ENCODE results near the gene TBX1. TPM values are rescaled to one million over a fixed set of nuclear protein-coding genes. Genes with fewer than 3 reads are reported as not detected.

Gene TBX1
- polyA plus RNA-seq (2011; rRNA removed): not detected in 2 replicates
- not detected in 2 replicates for polyA minus RNA-seq (2011; rRNA and poly(A)+ RNA removed)

DNA sequence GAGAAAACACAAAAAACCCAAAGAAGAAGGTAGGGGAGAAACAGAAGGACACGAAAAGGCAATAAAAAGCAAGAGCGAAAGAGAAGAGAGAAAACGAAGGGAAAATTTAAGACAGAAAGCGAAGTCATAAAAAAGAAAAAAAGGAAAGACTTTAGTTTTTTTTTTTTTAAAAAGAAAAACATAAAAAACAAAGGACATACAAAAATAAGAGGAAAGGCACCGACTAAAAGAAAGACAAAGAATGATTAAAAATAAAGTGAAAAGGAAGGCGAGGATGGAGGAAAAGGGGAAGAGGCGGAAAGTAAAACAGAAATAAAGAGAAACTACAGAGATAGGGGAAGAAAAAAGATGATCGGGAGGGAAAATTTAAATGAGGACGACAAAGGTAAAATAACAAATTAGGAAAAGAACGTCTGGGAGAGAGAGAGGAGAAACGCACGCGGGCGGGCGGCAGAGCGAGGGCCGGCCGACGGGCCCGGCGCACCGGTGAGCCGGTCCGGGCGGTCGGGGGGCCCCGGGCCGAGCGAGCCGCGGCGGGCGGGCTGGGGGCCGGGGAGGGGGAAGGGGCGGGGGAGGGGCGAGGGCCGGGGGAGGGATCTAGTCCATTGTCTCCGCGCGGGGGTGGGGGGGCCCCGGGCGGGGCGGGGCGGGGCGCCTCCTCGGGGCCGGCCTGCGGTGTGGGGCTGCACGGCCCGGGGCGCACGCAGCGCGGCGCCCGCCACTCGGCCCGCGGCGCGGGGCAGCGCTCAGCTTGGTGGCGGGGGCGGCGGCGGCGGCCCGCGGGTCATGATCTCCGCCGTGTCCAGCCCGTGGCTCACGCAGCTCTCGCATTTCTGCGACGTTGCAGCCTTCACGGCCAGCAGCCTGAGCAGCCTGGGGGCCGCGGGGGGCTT, at the start of gene TBX1:
TBX1 (plus strand) TSS at position 721 of the 893 bp plus-strand sequence; CDS start at position 787, 66 bp downstream.
- Histone ChIP-seq H3K27me3 (ENCODE audit: control insufficient read depth, insufficient read depth, low read length) (peaks cover 23% of the 10 kb centered on the region), H3K36me3 (ENCODE audit: control insufficient read depth, insufficient read depth, low read length) (no peaks in the 10 kb centered on the region), H3K4me3 (ENCODE audit: low read depth, low read length) (peak within 1 kb of the TSS; percentile 21)
- POLR2A ChIA-PET: no interaction called here
- CTCF ChIA-PET: no interaction called here
- no peak for DNase-seq (ENCODE audit: low read depth)
- TF ChIP-seq, protein P1, sequence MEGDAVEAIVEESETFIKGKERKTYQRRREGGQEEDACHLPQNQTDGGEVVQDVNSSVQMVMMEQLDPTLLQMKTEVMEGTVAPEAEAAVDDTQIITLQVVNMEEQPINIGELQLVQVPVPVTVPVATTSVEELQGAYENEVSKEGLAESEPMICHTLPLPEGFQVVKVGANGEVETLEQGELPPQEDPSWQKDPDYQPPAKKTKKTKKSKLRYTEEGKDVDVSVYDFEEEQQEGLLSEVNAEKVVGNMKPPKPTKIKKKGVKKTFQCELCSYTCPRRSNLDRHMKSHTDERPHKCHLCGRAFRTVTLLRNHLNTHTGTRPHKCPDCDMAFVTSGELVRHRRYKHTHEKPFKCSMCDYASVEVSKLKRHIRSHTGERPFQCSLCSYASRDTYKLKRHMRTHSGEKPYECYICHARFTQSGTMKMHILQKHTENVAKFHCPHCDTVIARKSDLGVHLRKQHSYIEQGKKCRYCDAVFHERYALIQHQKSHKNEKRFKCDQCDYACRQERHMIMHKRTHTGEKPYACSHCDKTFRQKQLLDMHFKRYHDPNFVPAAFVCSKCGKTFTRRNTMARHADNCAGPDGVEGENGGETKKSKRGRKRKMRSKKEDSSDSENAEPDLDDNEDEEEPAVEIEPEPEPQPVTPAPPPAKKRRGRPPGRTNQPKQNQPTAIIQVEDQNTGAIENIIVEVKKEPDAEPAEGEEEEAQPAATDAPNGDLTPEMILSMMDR (IDR thresholded peaks at IDR 0.05; ENCODE audit: insufficient read depth, low read depth, low read length): no peak

DNA sequence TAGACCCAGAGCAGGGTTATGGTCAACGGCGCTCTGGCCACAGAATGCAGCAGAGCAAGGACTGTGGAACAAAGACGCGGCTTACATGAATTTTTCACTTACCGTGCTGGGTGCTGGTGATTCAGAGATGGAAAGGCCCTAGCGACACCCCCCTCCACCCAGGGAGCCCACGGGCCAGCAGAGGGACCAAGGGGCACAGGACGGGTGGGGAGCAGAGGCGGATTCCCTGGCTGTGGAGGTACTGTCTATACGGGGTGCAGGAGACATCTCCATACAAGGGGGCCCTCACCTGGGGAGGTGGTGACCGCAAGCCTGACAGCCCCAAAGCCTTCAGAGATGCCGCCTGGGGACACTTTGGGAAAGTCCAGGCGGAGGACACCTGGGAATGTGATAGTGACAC, 47.3 kb upstream of the TBX1 start:
- TF ChIP-seq, protein P1 (IDR thresholded peaks at IDR 0.05; ENCODE audit: insufficient read depth, low read depth, low read length): no peak

DNA sequence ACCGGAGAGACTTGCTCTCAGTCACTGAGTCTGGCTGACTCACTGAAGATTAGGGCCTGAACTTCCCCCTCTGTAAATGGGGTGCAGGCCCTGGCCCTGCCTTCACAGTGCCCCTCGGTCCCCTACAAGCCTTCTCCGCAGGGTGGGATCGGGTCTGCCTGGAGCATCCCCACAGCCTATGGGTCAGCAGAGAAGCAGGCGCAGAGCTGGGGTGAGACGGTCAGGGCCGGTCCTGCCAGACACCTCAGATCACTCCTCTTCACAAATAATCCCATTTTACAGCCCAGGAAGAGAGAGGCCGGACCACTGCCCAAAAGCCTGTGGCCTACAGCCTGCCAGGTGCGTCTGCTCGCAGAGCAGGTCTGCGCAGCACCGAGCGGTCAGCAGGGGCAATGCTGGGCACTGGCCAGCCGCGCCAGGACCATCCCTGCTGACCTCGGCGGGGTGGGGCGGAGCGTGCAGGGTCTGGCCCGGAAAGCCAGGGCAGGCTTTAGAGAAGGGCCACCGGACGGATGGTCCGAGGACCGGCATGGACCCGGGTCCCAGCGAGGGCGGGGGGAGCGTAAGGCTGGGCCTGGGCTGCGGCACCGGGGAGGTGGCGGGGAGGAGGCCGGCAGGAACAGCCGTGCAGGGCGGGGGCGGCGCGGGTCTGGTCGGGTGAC, 46.8 kb upstream of the TBX1 start:
- Histone ChIP-seq H3K4me3 (ENCODE audit: low read depth, low read length) (peak overlapping the region; percentile 47), H3K36me3 (ENCODE audit: control insufficient read depth, insufficient read depth, low read length) (no peaks in the 10 kb centered on the region), H3K27me3 (ENCODE audit: control insufficient read depth, insufficient read depth, low read length) (peaks cover 4% of the 10 kb centered on the region; the same call in 1 of the 2 replicates)
- DNase-seq (ENCODE audit: low read depth): no peak
- CTCF ChIA-PET: interaction anchor here (1.1 to 1.7 kb wide), 2 partner anchors 17 to 81 kb away, joined by 3 to 5 read pairs; no protein-coding TSS in a partner anchor
- TF ChIP-seq, protein P1 (IDR thresholded peaks at IDR 0.05; ENCODE audit: insufficient read depth, low read depth, low read length): no peak
- POLR2A ChIA-PET: no interaction called here

More for the DNA sequence above, 47.3 kb upstream of the TBX1 start:
- POLR2A ChIA-PET: no interaction called here
- DNase-seq (ENCODE audit: low read depth): no peak
- H3K4me3 ChIP-seq (ENCODE audit: low read depth, low read length): no peak overlapping the region
- peaks cover 4% of the 10 kb centered on the region; the same call in 1 of the 2 replicates for H3K27me3 ChIP-seq (ENCODE audit: control insufficient read depth, insufficient read depth, low read length)
- CTCF ChIA-PET: interaction anchor here (1.7 kb wide), 1 partner anchor 80 kb away, joined by 5 read pairs; no protein-coding TSS in a partner anchor
- H3K36me3 ChIP-seq (ENCODE audit: control insufficient read depth, insufficient read depth, low read length): no peaks in the 10 kb centered on the region

DNA sequence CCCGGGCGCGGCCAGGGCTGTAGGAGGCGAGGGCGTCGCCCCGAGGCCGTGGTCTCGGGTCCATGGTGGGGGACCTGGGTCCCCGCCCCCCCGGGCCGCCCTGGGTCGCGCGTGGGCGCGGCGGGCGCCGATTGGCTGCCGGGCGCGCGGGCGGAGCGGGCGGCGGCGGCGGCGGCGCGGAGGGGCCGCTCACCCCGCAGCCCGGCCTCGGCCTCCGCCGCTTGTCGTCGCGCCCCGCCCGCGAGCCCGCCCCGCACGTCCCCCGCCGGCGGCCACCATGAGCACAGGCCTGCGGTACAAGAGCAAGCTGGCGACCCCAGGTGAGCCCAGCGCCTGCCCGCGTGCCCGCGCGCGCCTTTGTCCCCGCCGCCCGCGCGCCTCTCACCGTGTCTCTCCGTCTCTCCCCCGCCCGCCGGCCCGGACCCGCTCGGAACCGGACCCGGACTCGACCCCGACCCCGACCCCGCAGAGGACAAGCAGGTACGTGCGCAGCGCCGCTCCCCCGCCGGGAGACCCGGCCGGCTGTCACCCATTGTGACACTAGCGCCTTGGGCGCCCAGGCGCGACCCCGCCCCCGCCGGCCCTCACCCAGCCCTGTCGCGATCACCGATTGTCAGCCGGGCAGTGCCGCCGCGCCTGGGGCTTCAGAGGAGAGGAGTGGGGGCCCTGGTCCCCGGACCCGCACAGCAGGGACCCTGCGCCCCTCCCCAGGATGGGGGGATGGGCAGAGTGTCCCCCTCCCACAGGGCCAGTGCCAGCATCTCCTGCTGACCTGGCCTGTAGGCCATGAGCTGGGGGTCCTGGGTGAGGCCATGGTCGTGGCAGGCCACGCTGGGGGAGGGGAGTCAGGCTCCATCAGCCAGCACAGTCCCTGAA, 46.0 kb upstream of the TBX1 start, which contains the start of gene SEPTIN5:
SEPTIN5 (plus strand) TSS at position 192 of the 876 bp plus-strand sequence; CDS start at position 278, 86 bp downstream.
- ChIA-PET POLR2A (no interaction called here), CTCF (interaction anchor here (1.1 to 1.4 kb wide), 2 partner anchors 16 to 35 kb away, joined by 3 to 11 read pairs; no protein-coding TSS in a partner anchor)
- Histone ChIP-seq H3K4me3 (ENCODE audit: low read depth, low read length) (peak within 1 kb of the TSS; percentile 66), H3K27me3 (ENCODE audit: control insufficient read depth, insufficient read depth, low read length) (peaks cover 4% of the 10 kb centered on the region; the same call in 1 of the 2 replicates), H3K36me3 (ENCODE audit: control insufficient read depth, insufficient read depth, low read length) (no peaks in the 10 kb centered on the region)
- DNase-seq (ENCODE audit: low read depth): no peak
- TF ChIP-seq, protein P1 (IDR thresholded peaks at IDR 0.05; ENCODE audit: insufficient read depth, low read depth, low read length): no peak

Data from BJ (cell line).